Spleen (tissue), 11 donors: ENCODE results near the gene KATNIP. TPM values are rescaled to one million over a fixed set of nuclear protein-coding genes. Genes with fewer than 3 reads are reported as not detected.

Source experiments
- DNase-seq: peaks from one replicate; pipeline ENCODE4 v3.0.0-alpha.2; 2020
- H3K27ac ChIP-seq, 8 donors: fragments of 200-600 bp; sonication (generic) in 7 of 8; 1 replicate in 4 of 8; 2 replicates in 4 of 8; pipeline versions ENCODE4 v1.5.0 to v1.8.0; 2016 to 2021; ENCODE audit warnings: inconsistent platforms in 4 of 8, mild to moderate bottlenecking in 4 of 8, moderate library complexity in 1 of 8
- H3K27me3 ChIP-seq, 7 donors: fragments of 200-600 bp; sonication (generic) in 6 of 7; replicated peaks in 1 of 7; 1 replicate in 4 of 7; 2 replicates in 3 of 7; pipeline versions ENCODE4 v1.5.0 to v1.8.0; 2016 to 2021; ENCODE audit warnings: inconsistent platforms in 3 of 7, mild to moderate bottlenecking in 1 of 7
- H3K36me3 ChIP-seq, 6 donors: fragments of 200-600 bp; sonication (generic) in 5 of 6; 1 replicate in 4 of 6; 2 replicates in 2 of 6; pipeline versions ENCODE4 v1.5.0 to v1.8.0; 2016 to 2021; ENCODE audit warnings: inconsistent platforms in 2 of 6
- H3K4me1 ChIP-seq, 6 donors: fragments of 200-600 bp; sonication (generic) in 5 of 6; 1 replicate in 3 of 6; 2 replicates in 3 of 6; pipeline versions ENCODE4 v1.5.0 to v1.8.0; 2016 to 2021; ENCODE audit warnings: inconsistent platforms in 3 of 6
- H3K4me3 ChIP-seq, 8 donors: fragments of 200-600 bp; sonication (generic) in 7 of 8; 1 replicate in 4 of 8; 2 replicates in 4 of 8; pipeline versions ENCODE4 v1.5.0 to v1.8.0; 2016 to 2021; ENCODE audit warnings: inconsistent platforms in 4 of 8, mild to moderate bottlenecking in 4 of 8, moderate library complexity in 2 of 8
- H3K9me3 ChIP-seq, 8 donors: fragments of 200-600 bp; sonication (generic) in 7 of 8; 1 replicate in 4 of 8; 2 replicates in 4 of 8; pipeline versions ENCODE4 v1.5.0 to v1.8.0; 2016 to 2021; ENCODE audit warnings: inconsistent platforms in 4 of 8
- CTCF ChIP-seq, 11 experiments: fragments of 200-600 bp in 7 of 11; fragments of 450-650 bp in 4 of 11; sonication (generic) in 4 of 11; IDR thresholded peaks in 8 of 11; conservative IDR thresholded peaks in 3 of 11; 1 replicate in 7 of 11; 2 replicates in 4 of 11; pipeline versions ENCODE4 v1.4.0 to v1.8.0; 2016 to 2021; ENCODE audit warnings: antibody characterized with exemption in 11 of 11, inconsistent platforms in 4 of 11, mild to moderate bottlenecking in 1 of 11
- POLR2A ChIP-seq, 3 donors: fragments of 450-650 bp; IDR thresholded peaks; one replicate each; pipeline ENCODE4 v1.5.1; 2017; ENCODE audit warnings: antibody characterized with exemption in 3 of 3, mild to moderate bottlenecking in 1 of 3
- POLR2AphosphoS5 ChIP-seq, 3 donors: sonication (generic); formaldehyde crosslinking; IDR thresholded peaks; one replicate each; pipeline ENCODE4 v1.5.1; 2017; ENCODE audit warnings: antibody characterized with exemption in 3 of 3
- WGBS, 5 donors: extraction: QIAGEN DNeasy Blood & Tissue Kit in 3 of 5; methylation state at CpG; one replicate each; pipeline versions ENCODE4 v1.1.5 to v1.1.7; 2013 to 2018; 5-methylcytosine and 5-hydroxymethylcytosine counted together
- intact Hi-C: fragments of 100-400 bp; cut with DNase I; formaldehyde crosslinking; loops from one replicate; pipeline ENCODE4 v1.15.0; 2023; ENCODE audit warnings: low total_unique reads
- polyA plus RNA-seq, 3 donors: library from polyadenylated mRNA; stranded (reverse); fragments of 200-250 nt; gene quantifications; one replicate each; pipeline ENCODE4 v1.2.1, GENCODE V29; 2013
- total RNA-seq, 7 donors: library from RNA; depleted of rRNA in 3 of 7; stranded (reverse); fragments of >200 nt in 3 of 7; fragmentation: NEBNext Ultra II Directional in 4 of 7; extraction: Animal tissue kit (Norgen Biotek cat#: 25700) in 4 of 7; gene quantifications; one replicate each; pipeline versions ENCODE4 v1.1.0 to v1.2.1, GENCODE V29; 2016 to 2021
- donor health status: healthy with polysubstance abuse.
- donor health status: DM: no; HTN: no; CAD: no; lungs with moderate emphysema.
- donor health status: DM: no; HTN: no; CAD: no.
- donor health status: Bipolar disorder and iron deficiency.
- donor health status: healthy.
- donor health status: DM: no; HTN: no; CAD: no.
- donor health status: DM: yes; HTN: yes; CAD: no.

Gene KATNIP
- total and polyA plus RNA-seq, 10 donors, result 3.8 to 40.7 (median 30.0) TPM

DNA sequence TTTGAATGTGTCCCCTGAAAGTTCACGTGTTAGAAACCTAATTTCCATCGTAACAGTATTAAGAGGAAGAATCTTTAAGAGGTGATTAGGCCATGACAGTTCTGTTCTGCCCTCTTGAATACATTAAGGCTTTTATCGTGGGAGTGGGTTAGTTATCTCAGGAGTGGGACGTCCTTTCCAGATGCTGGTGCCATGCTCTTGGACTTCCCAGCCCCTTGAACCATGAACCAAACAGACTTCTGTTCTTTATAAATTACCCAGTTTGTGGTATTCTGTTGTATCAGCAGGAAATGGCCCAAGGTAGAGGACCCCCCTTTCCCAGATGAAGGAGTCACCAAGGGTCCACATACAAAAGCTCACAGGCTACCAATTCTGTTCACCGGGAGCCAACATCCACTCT, 10.3 kb upstream of the KATNIP start:
- Histone ChIP-seq H3K9me3 (peaks cover 0 to 7% (median 0%) of the 10 kb centered on the region in 8 donors), H3K36me3 (peaks cover 7 to 100% (median 96%) of the 10 kb centered on the region in 6 donors), H3K4me1 (peaks cover 0 to 13% (median 0%) of the 10 kb centered on the region in 6 donors), H3K27ac (no peak overlapping the region), H3K27me3 (no peaks in the 10 kb centered on the region), H3K4me3 (no peak overlapping the region)
- intact Hi-C loops, result no loop called here
- no peak for TF ChIP-seq CTCF (IDR thresholded peaks at IDR 0.05 in 8 of 11, conservative IDR thresholded peaks at IDR 0.05 in 3 of 11)
- no peak for TF ChIP-seq POLR2A (IDR thresholded peaks at IDR 0.05)
- TF ChIP-seq POLR2AphosphoS5 (IDR thresholded peaks at IDR 0.05), result no peak
- WGBS, 5 donors, result 66 to 83% (median 73%) methylated on average over 5 of the region's 5 CpGs
- peak; percentile 10 for DNase-seq

GRCh38 chr16:27543801-27544200, 6.1 kb upstream of the KATNIP start:
- intact Hi-C loops, result no loop called here

DNA sequence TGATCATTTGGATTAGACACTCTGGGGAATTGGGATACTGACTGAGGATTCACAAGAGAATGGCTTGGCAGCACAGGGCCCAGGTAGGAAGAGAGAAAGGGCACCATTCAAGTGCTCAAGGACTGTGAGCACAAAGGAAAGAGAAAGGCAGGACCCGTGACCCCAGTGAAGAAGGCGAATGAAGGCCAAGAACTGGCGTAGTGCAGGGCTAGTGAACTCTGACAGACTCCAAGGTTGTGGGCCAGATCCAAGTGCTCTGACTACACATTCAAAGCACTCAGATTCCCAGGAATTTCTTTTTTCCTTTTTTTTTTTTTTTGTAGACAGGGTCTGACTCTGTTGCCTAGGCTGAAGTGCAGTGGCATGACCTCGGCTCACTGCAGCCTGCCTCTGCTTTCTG, 5.3 kb upstream of the KATNIP start:
- H3K36me3 ChIP-seq, result peaks cover 4 to 65% (median 59%) of the 10 kb centered on the region in 6 donors
- H3K9me3 ChIP-seq, result peaks cover 0 to 5% (median 0%) of the 10 kb centered on the region in 8 donors
- TF ChIP-seq POLR2A (IDR thresholded peaks at IDR 0.05) (no peak), POLR2AphosphoS5 (IDR thresholded peaks at IDR 0.05) (no peak), CTCF (IDR thresholded peaks at IDR 0.05 in 8 of 11, conservative IDR thresholded peaks at IDR 0.05 in 3 of 11) (no peak)
- WGBS, 5 donors, result 93 to 97% (median 96%) methylated on average over 4 of the region's 4 CpGs
- intact Hi-C loops, result no loop called here
- H3K4me3 ChIP-seq, result no peak overlapping the region
- H3K4me1 ChIP-seq, result peaks cover 5 to 32% (median 28%) of the 10 kb centered on the region in 6 donors
- peak; percentile 17 for DNase-seq
- no peak overlapping the region for H3K27ac ChIP-seq
- no peaks in the 10 kb centered on the region for H3K27me3 ChIP-seq

More at GRCh38 chr16:27543801-27544200, 6.1 kb upstream of the KATNIP start:
- Histone ChIP-seq H3K36me3 (peaks cover 4 to 73% (median 65%) of the 10 kb centered on the region in 6 donors), H3K27ac (no peak overlapping the region), H3K9me3 (peaks cover 0 to 7% (median 0%) of the 10 kb centered on the region in 8 donors), H3K4me1 (peaks cover under 1 to 32% (median 22%) of the 10 kb centered on the region in 6 donors), H3K27me3 (no peaks in the 10 kb centered on the region), H3K4me3 (no peak overlapping the region)
- WGBS, 5 donors, result 90 to 95% (median 91%) methylated on average over 3 of the region's 3 CpGs
- DNase-seq, result no peak
- TF ChIP-seq POLR2A (IDR thresholded peaks at IDR 0.05) (no peak), POLR2AphosphoS5 (IDR thresholded peaks at IDR 0.05) (no peak), CTCF (IDR thresholded peaks at IDR 0.05 in 8 of 11, conservative IDR thresholded peaks at IDR 0.05 in 3 of 11) (no peak)

DNA sequence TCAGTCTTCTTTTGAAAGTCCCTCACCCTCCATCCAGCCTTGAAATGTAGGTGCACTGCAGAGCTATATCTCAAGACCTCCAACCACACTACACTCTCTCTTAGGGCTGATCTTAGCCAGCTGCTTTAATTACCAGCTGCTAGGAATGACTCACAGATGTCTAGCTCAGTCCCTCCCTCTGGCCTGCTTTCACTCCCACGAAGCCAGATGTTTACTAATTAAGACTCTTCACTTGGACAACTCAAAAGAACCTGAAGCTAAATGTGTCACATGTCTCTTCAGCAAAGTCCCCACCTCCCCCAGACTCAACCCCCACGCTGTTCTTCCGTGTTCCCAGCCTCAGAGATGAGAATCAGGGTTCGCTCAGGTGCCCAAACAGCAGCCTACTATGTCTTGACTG, 2.8 kb upstream of the KATNIP start:
- Histone ChIP-seq H3K27ac (peak overlapping the region in 2 of 8 donors; percentile 9 to 30), H3K4me1 (peaks cover 10 to 47% (median 38%) of the 10 kb centered on the region in 6 donors), H3K36me3 (peaks cover 4 to 41% (median 35%) of the 10 kb centered on the region in 6 donors), H3K27me3 (no peaks in the 10 kb centered on the region), H3K9me3 (no peaks in the 10 kb centered on the region), H3K4me3 (no peak overlapping the region)
- TF ChIP-seq POLR2A (IDR thresholded peaks at IDR 0.05) (no peak), POLR2AphosphoS5 (IDR thresholded peaks at IDR 0.05) (peak in 1 of 3 donors; percentile 32), CTCF (IDR thresholded peaks at IDR 0.05 in 8 of 11, conservative IDR thresholded peaks at IDR 0.05 in 3 of 11) (no peak)
- WGBS, 5 donors, result 67 to 81% (median 73%) methylated on average over 4 of the region's 4 CpGs
- DNase-seq, result peak; percentile 19
- intact Hi-C loops, result no loop called here
